Suprapubic skin (tissue), 4 donors: ENCODE data around the gene DSE. TPM values are rescaled to one million over a fixed set of nuclear protein-coding genes. Genes with fewer than 3 reads are reported as not detected.

Source experiments
- DNase-seq, 2 donors: peaks; one replicate each; pipeline ENCODE4 v3.0.0-alpha.2; 2019; ENCODE audit warnings: low spot score in 2 of 2
- H3K27ac ChIP-seq: fragments of 200-600 bp; sonication (generic); one replicate; pipeline ENCODE4 v1.5.1; 2019
- H3K27me3 ChIP-seq: fragments of 200-600 bp; sonication (generic); one replicate; pipeline ENCODE4 v1.5.1; 2019
- H3K36me3 ChIP-seq: fragments of 200-600 bp; sonication (generic); one replicate; pipeline ENCODE4 v1.5.1; 2019
- H3K4me1 ChIP-seq: fragments of 200-600 bp; sonication (generic); one replicate; pipeline ENCODE4 v1.5.1; 2019
- H3K4me3 ChIP-seq: fragments of 200-600 bp; sonication (generic); one replicate; pipeline ENCODE4 v1.5.1; 2019; ENCODE audit warnings: mild to moderate bottlenecking
- H3K9me3 ChIP-seq: fragments of 200-600 bp; sonication (generic); one replicate; pipeline ENCODE4 v1.5.1; 2019
- CTCF ChIP-seq, 2 donors: fragments of 200-600 bp in 1 of 2; fragments of 450-650 bp in 1 of 2; sonication (generic) in 1 of 2; IDR thresholded peaks; one replicate each; pipeline ENCODE4 v1.5.1; 2016 to 2019; ENCODE audit warnings: antibody characterized with exemption in 2 of 2, mild to moderate bottlenecking in 1 of 2, moderate library complexity in 1 of 2
- EP300 ChIP-seq: sonication (generic); formaldehyde crosslinking; IDR thresholded peaks from one replicate; pipeline ENCODE4 v1.6.1; 2017; ENCODE audit warnings: antibody characterized with exemption
- POLR2A ChIP-seq, 2 donors: fragments of 450-650 bp; IDR thresholded peaks; one replicate each; pipeline ENCODE4 v1.6.1; 2017; ENCODE audit warnings: antibody characterized with exemption in 2 of 2, mild to moderate bottlenecking in 2 of 2, moderate library complexity in 2 of 2
- POLR2AphosphoS5 ChIP-seq, 3 donors: sonication (generic); formaldehyde crosslinking; IDR thresholded peaks; one replicate each; pipeline ENCODE4 v1.6.1; 2017; ENCODE audit warnings: antibody characterized with exemption in 3 of 3
- WGBS: methylation state at CpG from one replicate; pipeline ENCODE4 v1.1.5; 2018; 5-methylcytosine and 5-hydroxymethylcytosine counted together
- total RNA-seq, 4 donors: library from RNA; depleted of rRNA; stranded (reverse); fragments of >200 nt; gene quantifications; one replicate each; pipeline ENCODE4 v1.1.0, GENCODE V29; 2016

DSE gene
- total RNA-seq, 4 donors from 2014 or later, result 36.0 to 40.0 (median 37.2) TPM

GRCh38 chr6:116392132-116393013 is 21.6 kb downstream of the DSE start:
- Histone ChIP-seq H3K27ac (no peak overlapping the region), H3K4me3 (no peak overlapping the region), H3K27me3 (no peaks in the 10 kb centered on the region), H3K9me3 (no peaks in the 10 kb centered on the region), H3K4me1 (peaks cover 23% of the 10 kb centered on the region), H3K36me3 (no peaks in the 10 kb centered on the region)
- no peak for TF ChIP-seq CTCF (IDR thresholded peaks at IDR 0.05)
- TF ChIP-seq EP300, result no peak
- no peak for TF ChIP-seq POLR2AphosphoS5 (IDR thresholded peaks at IDR 0.05)
- WGBS, result 70% methylated on average over 10 of the region's 10 CpGs
- no peak for DNase-seq

- Histone ChIP-seq H3K36me3 (no peaks in the 10 kb centered on the region), H3K27ac (no peak overlapping the region), H3K9me3 (no peaks in the 10 kb centered on the region), H3K27me3 (no peaks in the 10 kb centered on the region), H3K4me3 (no peak overlapping the region), H3K4me1 (peaks cover 25% of the 10 kb centered on the region)
- no peak for TF ChIP-seq EP300
- TF ChIP-seq POLR2AphosphoS5 (IDR thresholded peaks at IDR 0.05), result no peak
- no peak for TF ChIP-seq CTCF (IDR thresholded peaks at IDR 0.05)
- TF ChIP-seq POLR2A (IDR thresholded peaks at IDR 0.05), result no peak
- no peak for DNase-seq
- 39% methylated on average over 1 of the region's 1 CpG for WGBS
Observed at GRCh38 chr6:116393430-116393829, 22.7 kb downstream of the DSE start.

- Histone ChIP-seq H3K27me3 (no peaks in the 10 kb centered on the region), H3K36me3 (no peaks in the 10 kb centered on the region), H3K4me1 (peaks cover 30% of the 10 kb centered on the region), H3K4me3 (no peak overlapping the region), H3K27ac (no peak overlapping the region), H3K9me3 (no peaks in the 10 kb centered on the region)
- WGBS, result 95% methylated on average over 3 of the region's 3 CpGs
- no peak for TF ChIP-seq CTCF (IDR thresholded peaks at IDR 0.05)
- TF ChIP-seq POLR2AphosphoS5 (IDR thresholded peaks at IDR 0.05), result no peak
- TF ChIP-seq EP300, result no peak
- no peak for TF ChIP-seq POLR2A (IDR thresholded peaks at IDR 0.05)
- no peak for DNase-seq
Observed at GRCh38 chr6:116395647-116396046, 24.9 kb downstream of the DSE start.

- Histone ChIP-seq H3K27me3 (no peaks in the 10 kb centered on the region), H3K36me3 (no peaks in the 10 kb centered on the region), H3K4me1 (peaks cover 36% of the 10 kb centered on the region), H3K27ac (no peak overlapping the region), H3K4me3 (no peak overlapping the region), H3K9me3 (no peaks in the 10 kb centered on the region)
- no peak for DNase-seq
- 72% methylated on average over 5 of the region's 5 CpGs for whole genome bisulfite sequencing
- TF ChIP-seq EP300 (no peak), CTCF (IDR thresholded peaks at IDR 0.05) (no peak), POLR2A (IDR thresholded peaks at IDR 0.05) (no peak), POLR2AphosphoS5 (IDR thresholded peaks at IDR 0.05) (no peak)
Observed at GRCh38 chr6:116396441-116396840, 25.7 kb downstream of the DSE start.

GRCh38 chr6:116397914-116398313 is 27.2 kb downstream of the DSE start:
- H3K9me3 ChIP-seq, result no peaks in the 10 kb centered on the region
- H3K4me3 ChIP-seq, result no peak overlapping the region
- H3K27me3 ChIP-seq, result no peaks in the 10 kb centered on the region
- H3K36me3 ChIP-seq, result no peaks in the 10 kb centered on the region
- DNase-seq, result no peak
- peak overlapping the region; percentile 39 for H3K27ac ChIP-seq
- H3K4me1 ChIP-seq, result peaks cover 33% of the 10 kb centered on the region
- WGBS, result 63% methylated on average over 1 of the region's 1 CpG
- TF ChIP-seq CTCF (IDR thresholded peaks at IDR 0.05) (no peak), EP300 (no peak), POLR2A (IDR thresholded peaks at IDR 0.05) (no peak), POLR2AphosphoS5 (IDR thresholded peaks at IDR 0.05) (no peak)
